ENCODE results near the gene IHH. TPM values are rescaled to one million over a fixed set of nuclear protein-coding genes. Genes with fewer than 3 reads are reported as not detected.

The IHH gene
- polyA plus RNA-seq, 3 donors = 2.0 to 3.2 (median 2.0) TPM

GRCh38 chr2:219042157-219042556 lies 18.6 kb downstream of the IHH start:
- DNase-seq = no peak

GRCh38 chr2:219041252-219041651 lies 19.5 kb downstream of the IHH start, which contains the start of gene CFAP65:
Gene CFAP65 (minus strand): TSS chr2:219041516. CDS start chr2:219039048, 2,468 bp downstream.
- DNase-seq = no peak

- DNase-seq = no peak
Observed at GRCh38 chr2:219038600-219038999, 22.1 kb downstream of the IHH start.

GRCh38 chr2:219037783-219038499 lies 22.8 kb downstream of the IHH start:
- DNase-seq = no peak

- no peak for DNase-seq
Observed at GRCh38 chr2:219035942-219036341, 24.8 kb downstream of the IHH start.

GRCh38 chr2:219034823-219035222 lies 25.9 kb downstream of the IHH start:
- no peak for DNase-seq

GRCh38 chr2:219032051-219032745 lies 28.5 kb downstream of the IHH start:
- no peak for DNase-seq

GRCh38 chr2:219031005-219031738 lies 29.5 kb downstream of the IHH start:
- DNase-seq = no peak

- DNase-seq = no peak
Observed at GRCh38 chr2:219030177-219030940, 30.4 kb downstream of the IHH start.

- DNase-seq = peak; percentile 76
Observed at GRCh38 chr2:219029829-219030165, 30.9 kb downstream of the IHH start.

GRCh38 chr2:219028996-219029828 lies 31.5 kb downstream of the IHH start:
- DNase-seq = no peak

GRCh38 chr2:219028141-219028540 lies 32.6 kb downstream of the IHH start:
- no peak for DNase-seq

- DNase-seq = no peak
Observed at GRCh38 chr2:219027511-219028055, 33.1 kb downstream of the IHH start.

- DNase-seq = no peak
Observed at GRCh38 chr2:219026946-219027345, 33.8 kb downstream of the IHH start.

- DNase-seq = no peak
Observed at GRCh38 chr2:219025637-219026585, 34.8 kb downstream of the IHH start.

- DNase-seq = no peak
Observed at GRCh38 chr2:219024059-219024458, 36.7 kb downstream of the IHH start.

- no peak for DNase-seq
Observed at GRCh38 chr2:219023045-219023605, 37.6 kb downstream of the IHH start.

- no peak for DNase-seq
Observed at GRCh38 chr2:219022616-219023015, 38.1 kb downstream of the IHH start.

- DNase-seq = no peak
Observed at GRCh38 chr2:219022041-219022440, 38.7 kb downstream of the IHH start.

Measured in renal pelvis (tissue), 4 donors.